HepG2 (cell line): ENCODE results near the gene GNAI2. TPM values are rescaled to one million over a fixed set of nuclear protein-coding genes. Genes with fewer than 3 reads are reported as not detected.

Experiments used
- ATAC-seq: fragments of 200-7000 bp; cut with Tn5 transposase; 3 replicates; pipeline ENCODE4 v1.9.1; 2020; ENCODE audit warnings: mild to moderate bottlenecking, moderate library complexity
- BruUV-seq: library from RNA; stranded (reverse); fragments of 400-500 nt; replicated peaks from 2 replicates; lab custom pipeline; 2021; lab: Mats Ljungman, UMichigan
- CTCF ChIA-PET: fragments of 300-600 bp; formaldehyde crosslinking; extraction: SDS; loops from one replicate; lab custom pipeline; 2021; ENCODE audit warnings: low total read pairs, inconsistent platforms, low intra/inter-chr PET ratio; lab: Yijun Ruan, JAX
- POLR2A ChIA-PET: fragments of 350-600 bp; sonication (Branson Sonifier 250); formaldehyde crosslinking; loops from one replicate; lab custom pipeline; 2020; ENCODE audit warnings: antibody characterized with exemption, inconsistent platforms; lab: Yijun Ruan, JAX
- DNase-seq: peaks from one replicate; pipeline ENCODE4 v3.0.0-alpha.2; 2015; ENCODE audit warnings: low spot score
- FAIRE-seq: peaks from 3 replicates; lab custom pipeline; 2011; peaks lifted over from hg19 to GRCh38; lab: Jason Lieb, UNC
- H2AFZ ChIP-seq: one replicate; pipeline ENCODE4 v1.6.1; 2011; ENCODE audit warnings: low read length, inconsistent platforms
- H3K27ac ChIP-seq: fragments of 300-600 bp; 3 replicates; pipeline ENCODE4 v1.8.0; 2011; ENCODE audit warnings: mixed run types, mild to moderate bottlenecking, mixed read lengths, low read length, inconsistent platforms; ENCODE audit not compliant: insufficient read depth; ENCODE audit errors: extremely low read length
- H3K27me3 ChIP-seq, 2 experiments: fragments of 200-600 bp in 1 of 2; 2 replicates in 1 of 2; 3 replicates in 1 of 2; pipeline versions ENCODE4 v1.6.0 to v1.8.0; 2011; ENCODE audit warnings: low read length in 2 of 2, mild to moderate bottlenecking in 2 of 2, moderate library complexity in 2 of 2, inconsistent platforms in 1 of 2; ENCODE audit not compliant: insufficient read depth in 2 of 2, control insufficient read depth in 1 of 2
- H3K36me3 ChIP-seq, 2 experiments: fragments of 200-600 bp in 1 of 2; replicated peaks in 1 of 2; 2 replicates in 1 of 2; 3 replicates in 1 of 2; pipeline versions ENCODE4 v1.5.1 to v1.8.0; 2011; ENCODE audit warnings: low read length in 2 of 2, inconsistent platforms in 1 of 2; ENCODE audit not compliant: insufficient read depth in 2 of 2, control insufficient read depth in 1 of 2
- H3K4me1 ChIP-seq: 2 replicates; pipeline ENCODE4 v1.5.1; 2012; ENCODE audit warnings: low read length, inconsistent platforms; ENCODE audit not compliant: insufficient read depth
- H3K4me2 ChIP-seq: 2 replicates; pipeline ENCODE4 v1.6.0; 2011; ENCODE audit warnings: low read depth, low read length, inconsistent platforms
- H3K4me3 ChIP-seq, 3 experiments: fragments of 200-600 bp in 1 of 3; sonication (generic), shearing (Covaris generic) in 1 of 3; replicated peaks in 1 of 3; 2 replicates each; pipeline ENCODE4 v1.5.1; 2011 to 2016; ENCODE audit warnings: low read length in 3 of 3, inconsistent platforms in 2 of 3, low read depth in 2 of 3, mild to moderate bottlenecking in 2 of 3, control low read depth in 1 of 3, mixed read lengths in 1 of 3; ENCODE audit not compliant: insufficient read depth in 1 of 3
- H3K79me2 ChIP-seq: one replicate; pipeline ENCODE4 v1.6.1; 2011; ENCODE audit warnings: low read length, inconsistent platforms; ENCODE audit not compliant: insufficient read depth
- H3K9ac ChIP-seq: 2 replicates; pipeline ENCODE4 v1.6.0; 2011; ENCODE audit warnings: mild to moderate bottlenecking, low read depth, low read length, inconsistent platforms; ENCODE audit not compliant: insufficient read depth
- H3K9me3 ChIP-seq: 2 replicates; pipeline ENCODE4 v1.5.1; 2012; ENCODE audit warnings: mild to moderate bottlenecking, low read length
- H4K20me1 ChIP-seq: 2 replicates; pipeline ENCODE4 v1.6.0; 2011; ENCODE audit warnings: inconsistent platforms, mild to moderate bottlenecking, low read length, moderate library complexity; ENCODE audit not compliant: insufficient read depth
- BRF2 ChIP-seq: sonication (generic); formaldehyde crosslinking; IDR thresholded peaks from 2 replicates; pipeline ENCODE4 v1.8.1; 2022; ENCODE audit warnings: mild to moderate bottlenecking, missing genetic modification reagents
- CBX5 ChIP-seq: sonication (generic); formaldehyde crosslinking; IDR thresholded peaks from 2 replicates; pipeline ENCODE4 v1.4.0; 2020; ENCODE audit warnings: missing genetic modification reagents, borderline replicate concordance
- ELF1 ChIP-seq: sonication (generic); formaldehyde crosslinking; IDR thresholded peaks from 2 replicates; pipeline ENCODE4 v1.4.0; 2020; ENCODE audit warnings: missing genetic modification reagents
- EP300 ChIP-seq, 3 experiments: sonication (generic) in 1 of 3; formaldehyde crosslinking in 1 of 3; IDR thresholded peaks; 2 replicates each; pipeline versions ENCODE4 v1.5.1 to v1.6.1; 2011 to 2020; ENCODE audit warnings: low read depth in 2 of 3, low read length in 2 of 3, borderline replicate concordance in 1 of 3, improper control_type of control experiment in 1 of 3, mild to moderate bottlenecking in 1 of 3, missing genetic modification reagents in 1 of 3, moderate library complexity in 1 of 3
- HIVEP1 ChIP-seq: sonication (generic); formaldehyde crosslinking; IDR thresholded peaks from 2 replicates; pipeline ENCODE4 v1.4.0; 2020; ENCODE audit warnings: mild to moderate bottlenecking, missing genetic modification reagents
- KDM6A ChIP-seq: IDR thresholded peaks from 2 replicates; pipeline ENCODE4 v1.6.1; 2016; ENCODE audit warnings: low read depth
- MTA1 ChIP-seq: sonication (generic); formaldehyde crosslinking; IDR thresholded peaks from 2 replicates; pipeline ENCODE4 v1.4.0; 2020; ENCODE audit warnings: missing genetic modification reagents, mild to moderate bottlenecking, borderline replicate concordance
- PPARG ChIP-seq: conservative IDR thresholded peaks from 2 replicates; pipeline ENCODE4 v1.6.1; 2016; ENCODE audit warnings: missing biosample characterization, missing genetic modification reagents
- REPIN1 ChIP-seq: sonication (generic); formaldehyde crosslinking; IDR thresholded peaks from 2 replicates; pipeline ENCODE4 v1.8.0; 2022; ENCODE audit warnings: missing genetic modification reagents, low read depth, mild to moderate bottlenecking, borderline replicate concordance
- SKIL ChIP-seq: sonication (generic); formaldehyde crosslinking; IDR thresholded peaks from 2 replicates; pipeline ENCODE4 v1.8.0; 2022; ENCODE audit warnings: missing genetic modification reagents, mild to moderate bottlenecking, moderate library complexity, borderline replicate concordance
- SP5 ChIP-seq: IDR thresholded peaks from 2 replicates; pipeline ENCODE4 v1.6.1; 2016; ENCODE audit warnings: low read depth, borderline replicate concordance
- STAT6 ChIP-seq: sonication (generic); formaldehyde crosslinking; IDR thresholded peaks from 2 replicates; pipeline ENCODE4 v1.4.0; 2020; ENCODE audit warnings: missing genetic modification reagents, mild to moderate bottlenecking, borderline replicate concordance
- ZNF263 ChIP-seq: sonication (generic); formaldehyde crosslinking; IDR thresholded peaks from 2 replicates; pipeline ENCODE4 v1.4.0; 2020; ENCODE audit warnings: missing genetic modification reagents
- WGBS: methylation state at CpG from one replicate; pipeline ENCODE4 v1.1.6; 2017; ENCODE audit warnings: low lambda C conversion rate; 5-methylcytosine and 5-hydroxymethylcytosine counted together
- in situ Hi-C: cut with HindIII; loops from 2 replicates; pipeline ENCODE4 v1.10.0; 2017; ENCODE audit warnings: low pct_unique_long_range_greater_than_20kb; ENCODE audit not compliant: extremely low pct_ligation_motif_present
- intact Hi-C: fragments of 100-400 bp; cut with micrococcal nuclease; formaldehyde crosslinking; loops from one replicate; pipeline ENCODE4 v1.10.0; 2022; ENCODE audit not compliant: unreplicated experiment
- polyA plus RNA-seq, 8 experiments: library from polyadenylated mRNA; depleted of rRNA in 3 of 8; stranded (reverse) in 7 of 8; unstranded in 1 of 8; fragments of >200 nt; fragmentation: Illumina TruSeq in 4 of 8; extraction: Trizol in 4 of 8; gene quantifications; 2 replicates each; pipeline versions ENCODE4 v1.2.1 to v1.2.3, GENCODE V29; 2011 to 2016; ENCODE audit warnings: low read depth in 4 of 8, missing spikeins in 1 of 8, mixed read lengths in 1 of 8; ENCODE audit not compliant: insufficient read depth in 1 of 8
- total RNA-seq, 5 experiments: library from RNA; depleted of rRNA; stranded (reverse); fragments of >200 nt; fragmentation: Illumina TruSeq; extraction: Trizol; gene quantifications; 2 replicates each; pipeline ENCODE4 v1.2.3, GENCODE V29; 2016; ENCODE audit warnings: low read depth in 1 of 5

GNAI2 gene
- total and polyA plus RNA-seq, 2 of the 13 experiments (the other 11 are each of a cell fraction or from before 2014, with no cell fraction given), result 51.1 to 66.2 TPM

- Histone ChIP-seq H3K4me3 (peak overlapping the region; percentile 31 to 69 (median 46); a peak in 5 of 6 replicates), H3K9me3 (no peaks in the 10 kb centered on the region), H2AFZ (no peak overlapping the region), H3K9ac (peak overlapping the region; percentile 79), H3K27ac (peak overlapping the region; percentile 96), H3K36me3 (no peaks in the 10 kb centered on the region), H3K4me2 (peak overlapping the region; percentile 98), H3K27me3 (no peaks in the 10 kb centered on the region; a peak in 1 of 5 replicates), H4K20me1 (no peaks in the 10 kb centered on the region), H3K79me2 (peaks cover 15% of the 10 kb centered on the region), H3K4me1 (peaks cover 91% of the 10 kb centered on the region)
- BruUV-seq, result no TSS peak
- WGBS, result 2% methylated on average over 7 of the region's 7 CpGs
- intact Hi-C loops (loop anchor here (5.0 kb wide), 1 partner anchor 38 kb away; the partner anchor contains the start of gene HYAL1), in situ Hi-C loops (loop anchor here (5.0 kb wide), 1 partner anchor 58 kb away; the partner anchor contains the start of gene HYAL2)
- CTCF ChIA-PET, result no interaction called here
- FAIRE-seq (peak; percentile 87), ATAC-seq (peak; percentile 61), DNase-seq (peak; percentile 98)
- POLR2A ChIA-PET, result interaction anchor here (0.6 to 8.0 kb wide), 26 partner anchors 7 to 114 kb away, joined by 3 to 155 read pairs (median 7); partner anchors contain the start of genes GNAI2, HYAL1, HYAL2 and HYAL3
- TF ChIP-seq SKIL (CRISPR knock-in tag), result peak; percentile 41; the same call in 1 of the 2 replicates
- TF ChIP-seq HIVEP1 (CRISPR knock-in tag), result no peak
- peak; percentile 11; the same call in 1 of the 2 replicates for TF ChIP-seq ELF1 (CRISPR knock-in tag)
- 0 out of 2 replicates have a peak, but pooled peaks have one; percentile 11 for TF ChIP-seq REPIN1 (CRISPR knock-in tag)
- TF ChIP-seq BRF2 (CRISPR knock-in tag), result no peak
- TF ChIP-seq PPARG (CRISPR knock-in tag), result peak; percentile 52; the same call in 1 of the 2 replicates
- TF ChIP-seq EP300 (IDR thresholded peaks at IDR 0.05; ENCODE audit: low read depth in 2 of 2, low read length in 2 of 2), result peak in 1 of 2 experiments; percentile 62; a peak in 3 of 4 replicates
- TF ChIP-seq EP300 (CRISPR knock-in tag; IDR thresholded peaks at IDR 0.05; ENCODE audit: borderline replicate concordance), result 0 out of 2 replicates have a peak, but pooled peaks have one; percentile 44
- TF ChIP-seq ZNF263, result peak; percentile 68
- TF ChIP-seq KDM6A (CRISPR knock-in tag), result peak; percentile 64
- peak; percentile 81; the same call in 1 of the 2 replicates for TF ChIP-seq SP5 (CRISPR knock-in tag)
- peak; percentile 83; the same call in 1 of the 2 replicates for TF ChIP-seq MTA1 (CRISPR knock-in tag)
- no peak for TF ChIP-seq CBX5
- TF ChIP-seq STAT6 (CRISPR knock-in tag), result no peak
These were observed 28.5 kb downstream of the GNAI2 start for GRCh38 chr3:50264383-50264963.
